Hepatocyte (in vitro differentiated cells): ENCODE results near the gene CSF1R. TPM values are rescaled to one million over a fixed set of nuclear protein-coding genes. Genes with fewer than 3 reads are reported as not detected.
A peak's percentile ranks its signal among the peaks of the same experiment; 100 is the strongest.

Experiments
- DNase-seq: peaks from one replicate; pipeline ENCODE4 v3.0.0-alpha.2; 2016; ENCODE audit warnings: low spot score
- H2AFZ ChIP-seq: fragments of 200-600 bp; sonication (generic); 2 replicates; pipeline ENCODE4 v1.6.0; 2016; ENCODE audit warnings: antibody characterized with exemption, mild to moderate bottlenecking
- H3K27ac ChIP-seq: fragments of 200-600 bp; sonication (generic); 2 replicates; pipeline ENCODE4 v1.5.1; 2016; ENCODE audit warnings: mild to moderate bottlenecking
- H3K27me3 ChIP-seq: fragments of 200-600 bp; sonication (generic); 2 replicates; pipeline ENCODE4 v1.6.1; 2016
- H3K36me3 ChIP-seq: fragments of 200-600 bp; sonication (generic); replicated peaks from 2 replicates; pipeline ENCODE4 v1.5.1; 2016; ENCODE audit warnings: low read depth; ENCODE audit not compliant: insufficient read depth
- H3K4me1 ChIP-seq: fragments of 200-600 bp; sonication (generic); 2 replicates; pipeline ENCODE4 v1.5.1; 2016; ENCODE audit warnings: mild to moderate bottlenecking, moderate library complexity; ENCODE audit not compliant: insufficient read depth
- H3K4me2 ChIP-seq: fragments of 200-600 bp; sonication (generic); 2 replicates; pipeline ENCODE4 v1.6.0; 2016
- H3K4me3 ChIP-seq: fragments of 200-600 bp; sonication (generic); 2 replicates; pipeline ENCODE4 v1.5.1; 2016; ENCODE audit warnings: mild to moderate bottlenecking
- H3K79me2 ChIP-seq: fragments of 200-600 bp; sonication (generic); 2 replicates; pipeline ENCODE4 v1.6.0; 2017; ENCODE audit warnings: mild to moderate bottlenecking
- H3K9me2 ChIP-seq: fragments of 200-600 bp; sonication (generic); replicated peaks from 2 replicates; pipeline ENCODE4 v1.6.0; 2017; ENCODE audit warnings: mild to moderate bottlenecking; ENCODE audit not compliant: insufficient read depth
- H3K9me3 ChIP-seq: fragments of 200-600 bp; sonication (generic); 2 replicates; pipeline ENCODE4 v1.5.1; 2016; ENCODE audit warnings: low read depth, mild to moderate bottlenecking
- H4K20me1 ChIP-seq: fragments of 200-600 bp; sonication (generic); 2 replicates; pipeline ENCODE4 v1.6.0; 2016; ENCODE audit warnings: mild to moderate bottlenecking; ENCODE audit not compliant: insufficient read depth, poor library complexity, severe bottlenecking
- EZH2 ChIP-seq: fragments of 200-600 bp; sonication (generic); IDR thresholded peaks from 2 replicates; pipeline ENCODE4 v1.6.1; 2016; ENCODE audit warnings: antibody characterized with exemption, mild to moderate bottlenecking, borderline replicate concordance
- EZH2phosphoT487 ChIP-seq: fragments of 200-600 bp; sonication (generic); IDR thresholded peaks from one replicate; pipeline ENCODE4 v1.6.1; 2018; ENCODE audit warnings: antibody characterized with exemption, mild to moderate bottlenecking, low read depth, moderate library complexity; ENCODE audit not compliant: unreplicated experiment, severe bottlenecking
- whole genome bisulfite sequencing: methylation state at CpG from one replicate; pipeline ENCODE4 v1.1.6; 2016; ENCODE audit warnings: low lambda C conversion rate; ENCODE audit errors: missing lambda C conversion rate; 5-methylcytosine and 5-hydroxymethylcytosine counted together
- polyA plus RNA-seq: library from polyadenylated mRNA; unstranded; fragments of >200 nt; fragmentation: Nextera tagmentation; extraction: Ambion mirVana; gene quantifications from 2 replicates; pipeline ENCODE4 v1.2.1, GENCODE V29; 2016
- total RNA-seq: library from RNA; depleted of rRNA; stranded (reverse); fragments of >200 nt; gene quantifications from 2 replicates; pipeline ENCODE4 v1.2.3, GENCODE V29; 2014
- TF ChIP-seq, protein P1 (sequence below): fragments of 200-600 bp; sonication (generic); IDR thresholded peaks from 2 replicates; pipeline ENCODE4 v1.5.1; 2016; ENCODE audit warnings: antibody characterized with exemption, mild to moderate bottlenecking; ENCODE audit not compliant: poor library complexity

Gene CSF1R
- total and polyA plus RNA-seq, 2 experiments from 2014 or later, result 3.6 to 4.7 TPM

GRCh38 chr5:150036513-150036912 lies 49.8 kb downstream of the CSF1R start:
- Histone ChIP-seq H3K27me3 (no peaks in the 10 kb centered on the region), H4K20me1 (no peaks in the 10 kb centered on the region), H3K4me2 (no peak overlapping the region), H3K9me2 (no peaks in the 10 kb centered on the region), H3K4me1 (peaks cover 4% of the 10 kb centered on the region), H3K79me2 (no peaks in the 10 kb centered on the region), H3K9me3 (no peaks in the 10 kb centered on the region), H3K4me3 (no peak overlapping the region), H3K27ac (peak overlapping the region; percentile 66), H3K36me3 (peaks cover 6% of the 10 kb centered on the region), H2AFZ (no peak overlapping the region)
- DNase-seq, result peak; percentile 74
- WGBS, result 68% methylated on average over 9 of the region's 9 CpGs
- no peak for TF ChIP-seq EZH2
- no peak for TF ChIP-seq EZH2phosphoT487
- TF ChIP-seq, protein P1, sequence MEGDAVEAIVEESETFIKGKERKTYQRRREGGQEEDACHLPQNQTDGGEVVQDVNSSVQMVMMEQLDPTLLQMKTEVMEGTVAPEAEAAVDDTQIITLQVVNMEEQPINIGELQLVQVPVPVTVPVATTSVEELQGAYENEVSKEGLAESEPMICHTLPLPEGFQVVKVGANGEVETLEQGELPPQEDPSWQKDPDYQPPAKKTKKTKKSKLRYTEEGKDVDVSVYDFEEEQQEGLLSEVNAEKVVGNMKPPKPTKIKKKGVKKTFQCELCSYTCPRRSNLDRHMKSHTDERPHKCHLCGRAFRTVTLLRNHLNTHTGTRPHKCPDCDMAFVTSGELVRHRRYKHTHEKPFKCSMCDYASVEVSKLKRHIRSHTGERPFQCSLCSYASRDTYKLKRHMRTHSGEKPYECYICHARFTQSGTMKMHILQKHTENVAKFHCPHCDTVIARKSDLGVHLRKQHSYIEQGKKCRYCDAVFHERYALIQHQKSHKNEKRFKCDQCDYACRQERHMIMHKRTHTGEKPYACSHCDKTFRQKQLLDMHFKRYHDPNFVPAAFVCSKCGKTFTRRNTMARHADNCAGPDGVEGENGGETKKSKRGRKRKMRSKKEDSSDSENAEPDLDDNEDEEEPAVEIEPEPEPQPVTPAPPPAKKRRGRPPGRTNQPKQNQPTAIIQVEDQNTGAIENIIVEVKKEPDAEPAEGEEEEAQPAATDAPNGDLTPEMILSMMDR, result no peak

DNA sequence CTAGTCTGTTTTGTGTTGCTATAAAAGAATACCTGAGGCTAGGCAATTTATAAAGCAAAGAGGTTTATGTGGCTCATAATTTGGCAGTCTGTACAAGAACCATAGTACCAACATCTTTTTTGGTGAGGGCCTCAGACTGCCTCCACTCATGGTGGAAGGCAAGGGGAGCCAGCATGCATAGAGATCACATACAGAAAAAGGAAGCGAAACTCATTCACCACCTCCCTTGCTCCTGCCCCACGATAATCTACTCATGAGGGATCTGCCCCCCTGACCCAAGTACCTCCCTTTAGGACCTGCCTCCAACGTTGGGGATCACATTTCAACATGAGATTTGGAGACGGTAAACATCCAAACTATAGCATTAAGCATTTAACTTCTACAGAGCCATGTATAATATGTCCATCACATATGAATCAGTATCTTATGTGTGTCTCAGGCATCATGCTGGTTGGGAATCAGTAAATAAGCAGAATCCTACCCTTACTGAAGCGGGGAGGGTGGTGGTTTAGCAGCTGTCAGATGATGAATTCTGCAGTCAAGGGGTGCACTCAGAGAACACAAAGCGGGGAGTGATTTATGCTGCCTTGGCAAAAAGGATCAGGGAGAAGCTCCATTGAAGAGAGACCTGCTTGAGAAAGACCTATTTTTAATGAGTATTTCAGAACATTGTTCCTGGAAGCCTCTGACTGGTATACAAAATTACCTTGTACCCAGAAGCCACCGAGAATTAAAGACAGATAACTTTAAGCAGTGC lies 51.0 kb downstream of the CSF1R start:
- no peak for DNase-seq
- Histone ChIP-seq H2AFZ (no peak overlapping the region), H4K20me1 (no peaks in the 10 kb centered on the region), H3K27me3 (no peaks in the 10 kb centered on the region), H3K79me2 (no peaks in the 10 kb centered on the region), H3K4me3 (no peak overlapping the region), H3K36me3 (peaks cover 6% of the 10 kb centered on the region), H3K4me2 (no peak overlapping the region), H3K4me1 (peaks cover 4% of the 10 kb centered on the region), H3K27ac (no peak overlapping the region), H3K9me3 (no peaks in the 10 kb centered on the region), H3K9me2 (no peaks in the 10 kb centered on the region)
- 89% methylated on average over 7 of the region's 7 CpGs for WGBS
- TF ChIP-seq EZH2 (no peak), EZH2phosphoT487 (no peak)
- TF ChIP-seq, protein P1, result no peak

GRCh38 chr5:150034662-150035061 lies 51.7 kb downstream of the CSF1R start:
- Histone ChIP-seq H3K9me3 (no peaks in the 10 kb centered on the region), H3K4me2 (no peak overlapping the region), H3K9me2 (no peaks in the 10 kb centered on the region), H3K79me2 (no peaks in the 10 kb centered on the region), H3K27me3 (no peaks in the 10 kb centered on the region), H3K4me1 (peaks cover 4% of the 10 kb centered on the region), H2AFZ (no peak overlapping the region), H3K27ac (no peak overlapping the region), H4K20me1 (no peaks in the 10 kb centered on the region), H3K4me3 (no peak overlapping the region), H3K36me3 (peaks cover 6% of the 10 kb centered on the region)
- TF ChIP-seq EZH2phosphoT487 (no peak), EZH2 (no peak)
- TF ChIP-seq, protein P1, result no peak
- 90% methylated on average over 4 of the region's 4 CpGs for WGBS
- no peak for DNase-seq
